ENCODE data around the gene OTOS. TPM values are rescaled to one million over a fixed set of nuclear protein-coding genes. Genes with fewer than 3 reads are reported as not detected.

OTOS gene
- polyA plus RNA-seq, 1 donor from 2014 or later, result not detected

DNA sequence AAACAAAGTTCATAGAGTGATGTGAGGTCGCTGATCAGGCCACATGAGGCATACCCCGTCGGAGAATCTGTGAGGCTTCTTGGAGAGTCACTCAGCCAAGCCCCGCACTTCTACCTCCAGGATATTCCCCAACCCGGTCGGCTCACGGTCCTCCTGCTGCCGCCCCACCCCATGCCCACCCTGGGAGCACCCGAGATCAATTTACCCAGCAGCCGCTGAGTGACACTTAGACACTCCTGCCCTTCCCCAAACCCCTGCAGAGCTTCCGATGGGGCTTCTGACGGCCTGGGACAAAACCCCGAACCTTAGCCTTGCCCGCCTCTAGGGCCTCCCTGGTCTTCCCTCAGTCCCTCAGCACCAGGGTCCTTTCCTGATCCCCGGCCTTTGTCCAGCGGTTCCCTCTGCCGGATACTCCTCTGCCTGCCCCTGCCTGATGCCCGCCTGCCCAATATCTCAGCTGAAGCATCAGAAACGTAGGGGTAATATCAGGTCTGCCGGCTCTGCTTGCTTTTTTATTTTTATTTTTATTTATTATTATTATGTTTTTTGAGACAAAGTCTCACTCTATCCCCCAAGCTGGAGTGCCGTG, 18.9 kb upstream of the OTOS start:
- H3K9me2 ChIP-seq (ENCODE audit: insufficient read depth, low read length), result no peaks in the 10 kb centered on the region
- no peaks in the 10 kb centered on the region for H3K27me3 ChIP-seq (ENCODE audit: insufficient read depth, low read depth, low read length)
- H3K79me2 ChIP-seq (replicated peaks; ENCODE audit: insufficient read depth, low read length), result no peaks in the 10 kb centered on the region
- no peaks in the 10 kb centered on the region for H3F3A ChIP-seq (ENCODE audit: insufficient read depth, low read length, poor library complexity, severe bottlenecking)
- no peak overlapping the region for H3K9ac ChIP-seq (ENCODE audit: low read length)
- H2AFZ ChIP-seq (ENCODE audit: low read depth, low read length), result no peak overlapping the region
- TF ChIP-seq EP300 (conservative IDR thresholded peaks at IDR 0.05; ENCODE audit: poor library complexity, severe bottlenecking), result no peak
- TF ChIP-seq MXI1 (conservative IDR thresholded peaks at IDR 0.05; ENCODE audit: poor library complexity, severe bottlenecking), result no peak
- no peak for TF ChIP-seq POLR2AphosphoS5 (IDR thresholded peaks at IDR 0.05)
- no peak for TF ChIP-seq EZH2 (IDR thresholded peaks at IDR 0.05; ENCODE audit: borderline replicate concordance, insufficient read depth, low read length, poor library complexity, severe bottlenecking)
- no peak for TF ChIP-seq SMC3 (conservative IDR thresholded peaks at IDR 0.05; ENCODE audit: poor library complexity)
- no peak for TF ChIP-seq TAF1 (IDR thresholded peaks at IDR 0.05; ENCODE audit: low read depth)
- no peaks in the 10 kb centered on the region for H3K9me3 ChIP-seq (ENCODE audit: low read length)
- H3K36me3 ChIP-seq (ENCODE audit: insufficient read depth, low read length), result no peaks in the 10 kb centered on the region
- H3K27ac ChIP-seq (ENCODE audit: low read length), result no peak overlapping the region
- no peak overlapping the region for H3K4me2 ChIP-seq (ENCODE audit: low read length)
- H4K20me1 ChIP-seq (ENCODE audit: insufficient read depth), result no peaks in the 10 kb centered on the region
- H3K4me3 ChIP-seq (ENCODE audit: low read length), result no peak overlapping the region

DNA sequence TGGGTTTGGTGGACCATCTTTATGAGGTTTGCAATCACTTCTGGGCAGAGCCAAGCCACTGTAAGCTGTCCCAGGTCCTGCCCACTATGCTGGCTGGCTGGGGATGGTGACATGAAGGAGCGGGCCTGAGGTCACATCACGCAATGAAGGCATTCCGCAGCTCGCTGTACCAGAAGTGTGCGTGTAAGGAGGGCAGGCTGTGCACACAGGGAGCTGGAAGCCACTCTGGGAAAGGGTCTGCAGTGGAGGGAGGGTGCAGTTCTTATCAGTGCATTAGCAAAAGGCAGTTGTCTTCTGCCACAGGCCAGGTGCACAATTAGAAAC, 16.7 kb upstream of the OTOS start:
- no peak overlapping the region for H3K4me3 ChIP-seq (ENCODE audit: low read length)
- H3K36me3 ChIP-seq (ENCODE audit: insufficient read depth, low read length), result no peaks in the 10 kb centered on the region
- H3K9me3 ChIP-seq (ENCODE audit: low read length), result no peaks in the 10 kb centered on the region
- no peak overlapping the region for H2AFZ ChIP-seq (ENCODE audit: low read depth, low read length)
- H3K79me2 ChIP-seq (replicated peaks; ENCODE audit: insufficient read depth, low read length), result no peaks in the 10 kb centered on the region
- TF ChIP-seq, protein P1, sequence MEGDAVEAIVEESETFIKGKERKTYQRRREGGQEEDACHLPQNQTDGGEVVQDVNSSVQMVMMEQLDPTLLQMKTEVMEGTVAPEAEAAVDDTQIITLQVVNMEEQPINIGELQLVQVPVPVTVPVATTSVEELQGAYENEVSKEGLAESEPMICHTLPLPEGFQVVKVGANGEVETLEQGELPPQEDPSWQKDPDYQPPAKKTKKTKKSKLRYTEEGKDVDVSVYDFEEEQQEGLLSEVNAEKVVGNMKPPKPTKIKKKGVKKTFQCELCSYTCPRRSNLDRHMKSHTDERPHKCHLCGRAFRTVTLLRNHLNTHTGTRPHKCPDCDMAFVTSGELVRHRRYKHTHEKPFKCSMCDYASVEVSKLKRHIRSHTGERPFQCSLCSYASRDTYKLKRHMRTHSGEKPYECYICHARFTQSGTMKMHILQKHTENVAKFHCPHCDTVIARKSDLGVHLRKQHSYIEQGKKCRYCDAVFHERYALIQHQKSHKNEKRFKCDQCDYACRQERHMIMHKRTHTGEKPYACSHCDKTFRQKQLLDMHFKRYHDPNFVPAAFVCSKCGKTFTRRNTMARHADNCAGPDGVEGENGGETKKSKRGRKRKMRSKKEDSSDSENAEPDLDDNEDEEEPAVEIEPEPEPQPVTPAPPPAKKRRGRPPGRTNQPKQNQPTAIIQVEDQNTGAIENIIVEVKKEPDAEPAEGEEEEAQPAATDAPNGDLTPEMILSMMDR (IDR thresholded peaks at IDR 0.05; ENCODE audit: poor library complexity, severe bottlenecking), result no peak
- no peaks in the 10 kb centered on the region for H3K9me2 ChIP-seq (ENCODE audit: insufficient read depth, low read length)
- no peaks in the 10 kb centered on the region for H3K27me3 ChIP-seq (ENCODE audit: insufficient read depth, low read depth, low read length)
- H3K27ac ChIP-seq (ENCODE audit: low read length), result no peak overlapping the region
- H3K9ac ChIP-seq (ENCODE audit: low read length), result no peak overlapping the region
- no peak overlapping the region for H3K4me2 ChIP-seq (ENCODE audit: low read length)
- no peaks in the 10 kb centered on the region for H3F3A ChIP-seq (ENCODE audit: insufficient read depth, low read length, poor library complexity, severe bottlenecking)
- no peaks in the 10 kb centered on the region for H4K20me1 ChIP-seq (ENCODE audit: insufficient read depth)

DNA sequence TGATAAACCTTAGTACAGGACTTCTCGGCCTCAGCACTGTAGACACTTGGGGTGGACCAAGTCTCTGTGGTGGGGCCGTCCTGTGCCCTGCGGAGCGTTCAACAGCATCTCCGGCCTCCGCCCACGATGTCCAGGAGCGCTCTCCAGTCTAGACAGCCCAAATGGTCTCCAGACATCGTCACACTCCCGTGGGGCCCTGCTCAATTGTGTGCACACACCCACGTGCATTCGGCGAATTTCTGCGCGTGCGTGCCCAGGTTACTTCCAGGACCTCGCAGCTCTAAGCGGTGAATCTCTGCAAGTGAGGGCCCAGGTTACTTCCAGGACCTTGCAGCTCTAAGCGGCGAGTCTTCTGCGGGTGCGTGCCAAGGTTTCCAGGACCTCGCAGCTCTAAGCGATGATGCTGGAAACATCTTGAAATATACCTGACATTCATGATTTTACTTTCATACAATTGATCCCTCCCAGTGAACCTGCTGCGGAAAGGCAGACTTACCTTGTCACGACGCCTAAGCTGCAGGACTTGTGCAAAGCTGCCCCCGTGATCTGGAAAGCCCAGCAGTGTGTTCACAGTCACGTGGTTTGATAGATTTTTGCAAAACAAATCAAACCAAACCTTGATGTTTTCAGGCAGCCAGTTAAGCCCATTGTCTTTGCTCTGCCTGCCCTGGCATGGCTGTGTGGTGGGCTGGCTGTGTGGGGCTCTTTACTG, 16.1 kb upstream of the OTOS start:
- no peak overlapping the region for H3K9ac ChIP-seq (ENCODE audit: low read length)
- H3K79me2 ChIP-seq (replicated peaks; ENCODE audit: insufficient read depth, low read length), result no peaks in the 10 kb centered on the region
- H2AFZ ChIP-seq (ENCODE audit: low read depth, low read length), result no peak overlapping the region
- H3F3A ChIP-seq (ENCODE audit: insufficient read depth, low read length, poor library complexity, severe bottlenecking), result no peaks in the 10 kb centered on the region
- H3K27me3 ChIP-seq (ENCODE audit: insufficient read depth, low read depth, low read length), result no peaks in the 10 kb centered on the region
- H4K20me1 ChIP-seq (ENCODE audit: insufficient read depth), result no peaks in the 10 kb centered on the region
- H3K9me2 ChIP-seq (ENCODE audit: insufficient read depth, low read length), result no peaks in the 10 kb centered on the region
- H3K9me3 ChIP-seq (ENCODE audit: low read length), result no peaks in the 10 kb centered on the region
- TF ChIP-seq SMC3 (conservative IDR thresholded peaks at IDR 0.05; ENCODE audit: poor library complexity), result no peak
- TF ChIP-seq, protein P2, sequence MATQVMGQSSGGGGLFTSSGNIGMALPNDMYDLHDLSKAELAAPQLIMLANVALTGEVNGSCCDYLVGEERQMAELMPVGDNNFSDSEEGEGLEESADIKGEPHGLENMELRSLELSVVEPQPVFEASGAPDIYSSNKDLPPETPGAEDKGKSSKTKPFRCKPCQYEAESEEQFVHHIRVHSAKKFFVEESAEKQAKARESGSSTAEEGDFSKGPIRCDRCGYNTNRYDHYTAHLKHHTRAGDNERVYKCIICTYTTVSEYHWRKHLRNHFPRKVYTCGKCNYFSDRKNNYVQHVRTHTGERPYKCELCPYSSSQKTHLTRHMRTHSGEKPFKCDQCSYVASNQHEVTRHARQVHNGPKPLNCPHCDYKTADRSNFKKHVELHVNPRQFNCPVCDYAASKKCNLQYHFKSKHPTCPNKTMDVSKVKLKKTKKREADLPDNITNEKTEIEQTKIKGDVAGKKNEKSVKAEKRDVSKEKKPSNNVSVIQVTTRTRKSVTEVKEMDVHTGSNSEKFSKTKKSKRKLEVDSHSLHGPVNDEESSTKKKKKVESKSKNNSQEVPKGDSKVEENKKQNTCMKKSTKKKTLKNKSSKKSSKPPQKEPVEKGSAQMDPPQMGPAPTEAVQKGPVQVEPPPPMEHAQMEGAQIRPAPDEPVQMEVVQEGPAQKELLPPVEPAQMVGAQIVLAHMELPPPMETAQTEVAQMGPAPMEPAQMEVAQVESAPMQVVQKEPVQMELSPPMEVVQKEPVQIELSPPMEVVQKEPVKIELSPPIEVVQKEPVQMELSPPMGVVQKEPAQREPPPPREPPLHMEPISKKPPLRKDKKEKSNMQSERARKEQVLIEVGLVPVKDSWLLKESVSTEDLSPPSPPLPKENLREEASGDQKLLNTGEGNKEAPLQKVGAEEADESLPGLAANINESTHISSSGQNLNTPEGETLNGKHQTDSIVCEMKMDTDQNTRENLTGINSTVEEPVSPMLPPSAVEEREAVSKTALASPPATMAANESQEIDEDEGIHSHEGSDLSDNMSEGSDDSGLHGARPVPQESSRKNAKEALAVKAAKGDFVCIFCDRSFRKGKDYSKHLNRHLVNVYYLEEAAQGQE (IDR thresholded peaks at IDR 0.05; ENCODE audit: borderline replicate concordance), result no peak
- TF ChIP-seq EZH2 (IDR thresholded peaks at IDR 0.05; ENCODE audit: borderline replicate concordance, insufficient read depth, low read length, poor library complexity, severe bottlenecking), result no peak
- TF ChIP-seq MXI1 (conservative IDR thresholded peaks at IDR 0.05; ENCODE audit: poor library complexity, severe bottlenecking), result no peak
- TF ChIP-seq EP300 (conservative IDR thresholded peaks at IDR 0.05; ENCODE audit: poor library complexity, severe bottlenecking), result no peak
- TF ChIP-seq RAD21 (conservative IDR thresholded peaks at IDR 0.05), result no peak
- TF ChIP-seq, protein P1 (IDR thresholded peaks at IDR 0.05; ENCODE audit: poor library complexity, severe bottlenecking), result no peak
- no peaks in the 10 kb centered on the region for H3K36me3 ChIP-seq (ENCODE audit: insufficient read depth, low read length)
- no peak overlapping the region for H3K27ac ChIP-seq (ENCODE audit: low read length)
- no peak overlapping the region for H3K4me2 ChIP-seq (ENCODE audit: low read length)
- no peak overlapping the region for H3K4me3 ChIP-seq (ENCODE audit: low read length)

Measured in neural cell (in vitro differentiated cells).